T-helper 1 cell treated with Interleukin-12 subunit alpha and Interleukin-12 subunit beta and Interleukin-4 antibody, amounts not matched to agents 30 μg/mL and 1 μg/mL, for 36 hours (primary cell): ENCODE data around the gene HEPACAM.

ENCODE experiments used
- H3K27ac Mint-ChIP-seq: one replicate; pipeline ENCODE4 v1.8.0; 2021; ENCODE audit warnings: mild to moderate bottlenecking, mixed read lengths
- H3K27me3 Mint-ChIP-seq: one replicate; pipeline ENCODE4 v1.8.0; 2021; ENCODE audit warnings: low read depth, mixed read lengths
- H3K36me3 Mint-ChIP-seq: one replicate; pipeline ENCODE4 v1.8.0; 2021; ENCODE audit warnings: low read depth, mixed read lengths
- H3K4me1 Mint-ChIP-seq: one replicate; pipeline ENCODE4 v1.8.0; 2021; ENCODE audit warnings: low read depth, mixed read lengths
- H3K4me3 Mint-ChIP-seq: one replicate; pipeline ENCODE4 v1.8.0; 2021; ENCODE audit warnings: mild to moderate bottlenecking, moderate library complexity, mixed read lengths
- H3K9me3 Mint-ChIP-seq: one replicate; pipeline ENCODE4 v1.8.0; 2021; ENCODE audit warnings: mixed read lengths

HEPACAM gene

DNA sequence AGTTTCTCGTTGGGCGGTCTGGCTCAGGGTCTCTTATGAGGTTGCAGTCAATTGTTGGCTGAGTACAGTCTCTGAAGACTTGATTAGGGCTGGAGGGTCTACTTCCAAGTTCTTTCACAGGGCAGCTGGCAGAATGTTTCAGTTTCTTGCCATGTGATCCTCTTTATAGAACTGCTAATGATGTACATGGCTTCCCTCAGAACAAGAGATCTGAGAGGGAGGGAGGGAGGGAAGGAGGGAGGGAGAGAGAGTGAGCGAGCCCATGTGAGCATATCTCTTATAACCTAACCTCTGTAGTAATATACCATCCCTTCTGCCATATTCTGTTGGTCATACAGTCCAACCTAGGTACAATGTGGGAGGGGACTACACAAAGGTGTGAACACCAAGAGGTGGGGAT is 15.5 kb upstream of the HEPACAM start:
- Mint-ChIP-seq H3K36me3 (peaks cover 15% of the 10 kb centered on the region), H3K27ac (no peak overlapping the region), H3K27me3 (no peaks in the 10 kb centered on the region), H3K4me1 (peaks cover 9% of the 10 kb centered on the region), H3K9me3 (peaks cover 12% of the 10 kb centered on the region), H3K4me3 (no peak overlapping the region)

DNA sequence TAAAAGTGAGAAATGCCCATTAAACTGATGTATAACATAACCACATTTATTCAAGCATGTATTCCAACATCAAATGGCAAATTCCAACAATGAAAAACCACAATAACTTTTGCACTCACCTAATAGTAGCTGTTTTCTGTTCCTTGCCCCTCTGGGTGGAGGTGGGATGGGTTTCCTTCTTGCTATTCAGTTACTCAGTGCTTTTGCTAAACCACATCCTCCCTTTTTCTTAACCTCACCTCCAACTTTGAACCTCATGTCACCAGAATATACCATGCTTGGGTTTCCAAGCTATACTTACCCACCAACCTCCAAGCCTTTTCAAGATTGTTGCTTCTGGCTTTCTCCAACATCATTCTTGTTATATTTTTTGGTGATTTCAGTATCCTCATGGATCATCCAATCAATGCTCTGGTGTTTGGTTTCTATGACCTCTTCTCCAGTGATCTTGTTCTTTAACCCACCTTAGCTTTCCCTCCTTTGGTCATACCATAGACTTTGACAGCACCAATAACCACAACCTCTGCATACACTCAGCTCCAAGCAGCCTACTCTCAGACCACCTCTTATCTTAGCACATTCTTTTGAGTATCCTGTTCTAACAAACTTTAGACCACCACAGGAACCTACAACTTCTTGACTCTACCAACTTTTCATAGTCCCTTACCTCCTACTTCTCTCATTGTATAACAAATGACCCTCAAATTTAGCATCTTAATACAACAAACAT is 14.9 kb upstream of the HEPACAM start:
- H3K27me3 Mint-ChIP-seq: no peaks in the 10 kb centered on the region
- peaks cover 12% of the 10 kb centered on the region for H3K9me3 Mint-ChIP-seq
- H3K36me3 Mint-ChIP-seq: peaks cover 17% of the 10 kb centered on the region
- H3K4me1 Mint-ChIP-seq: peaks cover 8% of the 10 kb centered on the region
- H3K27ac Mint-ChIP-seq: no peak overlapping the region
- H3K4me3 Mint-ChIP-seq: no peak overlapping the region

DNA sequence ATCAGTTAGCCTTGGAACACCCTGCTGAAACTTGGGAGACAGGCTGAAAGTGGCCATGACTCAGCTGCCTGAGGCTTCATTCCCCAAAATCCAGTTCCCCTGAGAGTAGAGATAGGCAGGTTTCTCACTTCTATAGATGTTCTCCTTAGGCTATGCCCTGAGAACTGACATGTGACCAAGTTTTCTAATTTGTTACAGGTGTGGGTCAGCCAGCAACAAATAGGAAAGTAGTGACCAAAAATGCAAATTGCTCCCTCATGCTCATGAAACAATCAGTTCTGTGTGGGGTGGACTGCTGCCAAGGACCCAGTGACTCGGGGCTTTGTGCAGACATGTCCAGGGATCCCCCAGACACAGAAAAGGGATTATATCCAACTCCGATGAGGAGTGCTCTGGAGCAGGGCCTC is 10.9 kb upstream of the HEPACAM start:
- Mint-ChIP-seq H3K4me1 (peaks cover 7% of the 10 kb centered on the region), H3K9me3 (peaks cover 12% of the 10 kb centered on the region), H3K27me3 (no peaks in the 10 kb centered on the region), H3K36me3 (peaks cover 17% of the 10 kb centered on the region), H3K4me3 (no peak overlapping the region), H3K27ac (no peak overlapping the region)

DNA sequence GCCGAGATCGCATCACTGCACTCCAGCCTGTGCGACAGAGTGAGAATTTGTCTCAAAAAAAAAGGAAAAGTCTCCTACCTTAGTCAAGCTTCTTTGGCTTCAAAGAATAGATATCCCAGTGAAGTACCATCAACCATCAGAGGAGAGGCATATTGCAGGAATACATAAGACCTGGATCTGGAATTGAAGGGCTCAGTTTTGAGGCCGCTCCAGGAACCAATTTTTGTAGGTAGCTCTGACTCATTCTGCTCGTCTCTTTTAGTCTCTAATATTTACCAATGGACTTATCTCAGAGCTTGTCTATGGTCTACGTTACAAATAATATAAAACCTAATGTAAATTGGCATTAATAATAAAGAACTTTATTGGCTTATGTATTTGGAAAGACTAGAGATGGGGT is 10.0 kb upstream of the HEPACAM start:
- Mint-ChIP-seq H3K9me3 (peaks cover 12% of the 10 kb centered on the region), H3K27ac (no peak overlapping the region), H3K4me3 (no peak overlapping the region), H3K27me3 (no peaks in the 10 kb centered on the region), H3K36me3 (peaks cover 17% of the 10 kb centered on the region), H3K4me1 (peaks cover 7% of the 10 kb centered on the region)

DNA sequence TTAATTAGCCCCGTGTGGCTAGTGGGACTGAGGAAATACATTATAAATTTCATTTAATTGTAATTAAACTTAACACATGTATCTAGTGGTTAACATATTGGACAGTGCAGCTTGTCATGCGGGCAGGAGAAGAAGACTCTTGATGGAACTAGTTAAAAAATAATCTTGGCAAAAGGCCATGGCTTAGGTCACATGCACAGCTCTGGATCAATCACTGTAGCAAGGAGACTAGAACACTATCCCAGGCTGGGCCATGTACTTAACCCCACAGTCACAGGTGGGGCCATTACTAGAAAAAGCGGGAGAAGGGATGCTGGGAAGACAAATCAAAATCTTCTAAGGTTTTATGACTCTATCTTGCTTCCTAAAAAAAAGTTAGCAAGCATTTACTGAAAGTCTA is 8.7 kb upstream of the HEPACAM start:
- peaks cover 5% of the 10 kb centered on the region for H3K27me3 Mint-ChIP-seq
- peaks cover 4% of the 10 kb centered on the region for H3K4me1 Mint-ChIP-seq
- no peak overlapping the region for H3K4me3 Mint-ChIP-seq
- H3K27ac Mint-ChIP-seq: no peak overlapping the region
- peaks cover 14% of the 10 kb centered on the region for H3K36me3 Mint-ChIP-seq
- peaks cover 12% of the 10 kb centered on the region for H3K9me3 Mint-ChIP-seq

DNA sequence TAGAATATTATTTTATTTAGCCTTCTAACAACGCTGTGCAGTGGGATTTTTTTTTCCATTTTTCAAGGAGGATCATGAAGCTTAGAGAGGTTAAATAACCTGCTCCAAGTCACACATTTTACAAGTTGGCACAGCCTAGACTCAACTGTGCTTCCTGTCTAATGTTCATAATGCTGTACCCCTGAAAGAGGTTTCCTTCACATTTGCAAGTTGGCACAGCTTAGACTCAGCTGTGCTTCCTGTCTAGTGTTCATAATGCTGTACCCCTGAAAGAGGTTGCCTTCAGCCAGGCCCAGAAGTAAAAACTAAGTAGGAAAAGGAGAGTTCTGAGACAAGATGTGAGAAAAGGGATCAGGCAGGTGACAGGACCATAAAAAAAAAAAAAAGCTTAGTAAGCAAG is 7.9 kb upstream of the HEPACAM start:
- H3K27ac Mint-ChIP-seq: no peak overlapping the region
- H3K27me3 Mint-ChIP-seq: peaks cover 5% of the 10 kb centered on the region
- H3K9me3 Mint-ChIP-seq: peaks cover 11% of the 10 kb centered on the region
- peaks cover 12% of the 10 kb centered on the region for H3K36me3 Mint-ChIP-seq
- H3K4me3 Mint-ChIP-seq: no peak overlapping the region
- peaks cover 3% of the 10 kb centered on the region for H3K4me1 Mint-ChIP-seq

DNA sequence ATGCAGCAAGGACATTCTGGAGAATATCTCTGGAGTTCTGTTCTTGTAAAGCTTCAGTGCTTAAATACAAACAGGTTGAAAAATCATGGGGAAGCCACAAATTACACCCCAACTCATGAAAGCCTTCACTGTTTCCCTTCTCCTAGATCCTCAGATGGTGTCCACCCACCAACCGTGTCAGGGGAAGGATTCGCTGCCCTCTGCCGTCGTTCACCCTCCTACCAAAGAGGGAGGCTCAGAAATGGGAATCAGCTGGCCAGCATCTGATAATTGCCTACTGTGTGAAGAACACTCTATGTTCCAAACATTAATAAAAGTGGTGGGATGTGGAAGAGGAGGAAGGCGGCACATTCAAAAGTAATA is 7.4 kb upstream of the HEPACAM start:
- H3K27me3 Mint-ChIP-seq: peaks cover 7% of the 10 kb centered on the region
- peaks cover 2% of the 10 kb centered on the region for H3K4me1 Mint-ChIP-seq
- no peak overlapping the region for H3K4me3 Mint-ChIP-seq
- peaks cover 7% of the 10 kb centered on the region for H3K36me3 Mint-ChIP-seq
- peaks cover 6% of the 10 kb centered on the region for H3K9me3 Mint-ChIP-seq
- H3K27ac Mint-ChIP-seq: no peak overlapping the region

DNA sequence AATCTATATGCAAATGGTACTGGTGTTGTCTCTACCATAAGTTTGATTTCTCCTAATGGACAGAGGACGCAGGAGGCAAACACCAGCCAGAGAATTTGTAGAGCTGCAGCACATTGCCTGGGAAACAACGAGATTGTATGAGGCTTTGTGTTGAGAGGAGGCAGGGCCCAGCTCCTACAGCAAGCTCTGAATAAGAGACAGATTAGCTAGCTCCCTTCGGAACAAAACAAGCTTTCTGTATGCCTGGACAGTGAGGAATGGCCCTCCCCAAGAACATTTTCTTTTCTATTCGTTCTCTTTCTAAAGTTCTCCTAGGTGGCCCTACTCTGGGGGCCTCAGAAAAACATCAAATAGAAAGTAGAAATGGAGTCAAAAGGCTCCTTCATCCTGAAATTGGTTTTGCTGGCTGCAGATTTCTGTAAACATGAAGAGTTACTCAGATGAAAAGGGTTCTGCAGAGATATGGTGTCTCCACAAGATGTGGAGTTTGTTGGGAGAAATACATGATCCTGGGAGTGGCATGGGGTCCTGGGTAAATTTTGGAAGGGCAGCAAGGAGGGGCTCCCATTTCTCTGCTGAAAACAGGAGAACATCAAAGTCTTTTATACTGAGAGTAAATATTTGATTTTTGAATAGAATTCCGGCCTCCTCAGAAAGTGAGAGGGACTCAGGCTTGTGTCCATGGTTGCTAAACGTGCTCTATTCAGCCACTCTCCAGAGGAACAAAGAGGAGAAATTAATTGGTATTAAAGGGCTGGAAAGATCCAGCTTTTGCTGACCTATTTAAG is 6.8 kb upstream of the HEPACAM start:
- Mint-ChIP-seq H3K4me1 (peaks cover 2% of the 10 kb centered on the region), H3K4me3 (no peak overlapping the region), H3K27ac (no peak overlapping the region), H3K27me3 (peaks cover 10% of the 10 kb centered on the region), H3K36me3 (peaks cover 3% of the 10 kb centered on the region), H3K9me3 (no peaks in the 10 kb centered on the region)

DNA sequence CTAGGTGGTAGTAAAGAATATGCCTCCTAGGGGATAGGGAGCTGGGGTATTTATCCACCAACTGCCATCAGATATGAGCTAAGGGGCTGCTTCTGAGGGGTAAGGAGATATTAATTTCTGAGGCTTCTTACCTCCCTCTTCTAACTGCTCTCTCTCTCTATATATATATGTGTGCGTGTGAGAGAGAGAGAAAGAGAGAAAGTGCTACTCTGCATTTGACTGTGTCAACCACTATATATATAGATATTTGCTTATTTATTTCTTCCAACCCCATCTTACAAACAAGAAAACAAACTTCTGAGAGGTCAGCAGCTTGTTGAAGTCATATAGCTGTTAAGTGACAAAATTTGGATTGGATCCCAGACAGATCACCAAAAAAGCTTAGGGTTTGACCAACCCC is 5.9 kb upstream of the HEPACAM start:
- H3K4me3 Mint-ChIP-seq: no peak overlapping the region
- H3K27ac Mint-ChIP-seq: no peak overlapping the region
- H3K9me3 Mint-ChIP-seq: no peaks in the 10 kb centered on the region
- H3K36me3 Mint-ChIP-seq: peaks cover 3% of the 10 kb centered on the region
- peaks cover 2% of the 10 kb centered on the region for H3K4me1 Mint-ChIP-seq
- peaks cover 16% of the 10 kb centered on the region for H3K27me3 Mint-ChIP-seq

DNA sequence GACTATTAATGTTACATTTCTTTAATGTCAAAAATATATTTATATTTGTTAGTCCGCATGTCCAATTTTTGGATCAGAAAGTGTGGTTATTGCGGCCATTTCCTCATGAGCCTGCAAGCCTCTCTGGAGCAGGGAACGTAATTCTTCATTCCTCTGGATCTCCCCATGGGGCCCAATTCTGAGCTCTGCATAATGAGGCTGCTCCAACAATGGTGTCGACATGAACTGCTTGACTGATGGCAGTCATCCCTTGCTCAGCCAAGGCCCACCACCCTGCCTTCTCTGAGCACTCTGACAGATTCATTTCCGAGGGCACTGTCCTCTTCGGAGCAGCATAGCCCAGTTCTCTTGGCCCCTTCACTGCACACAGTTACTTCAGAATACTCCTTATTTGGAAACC is 3.1 kb upstream of the HEPACAM start:
- Mint-ChIP-seq H3K9me3 (no peaks in the 10 kb centered on the region), H3K27me3 (peaks cover 21% of the 10 kb centered on the region), H3K36me3 (no peaks in the 10 kb centered on the region), H3K4me1 (peaks cover 2% of the 10 kb centered on the region), H3K4me3 (no peak overlapping the region), H3K27ac (no peak overlapping the region)

DNA sequence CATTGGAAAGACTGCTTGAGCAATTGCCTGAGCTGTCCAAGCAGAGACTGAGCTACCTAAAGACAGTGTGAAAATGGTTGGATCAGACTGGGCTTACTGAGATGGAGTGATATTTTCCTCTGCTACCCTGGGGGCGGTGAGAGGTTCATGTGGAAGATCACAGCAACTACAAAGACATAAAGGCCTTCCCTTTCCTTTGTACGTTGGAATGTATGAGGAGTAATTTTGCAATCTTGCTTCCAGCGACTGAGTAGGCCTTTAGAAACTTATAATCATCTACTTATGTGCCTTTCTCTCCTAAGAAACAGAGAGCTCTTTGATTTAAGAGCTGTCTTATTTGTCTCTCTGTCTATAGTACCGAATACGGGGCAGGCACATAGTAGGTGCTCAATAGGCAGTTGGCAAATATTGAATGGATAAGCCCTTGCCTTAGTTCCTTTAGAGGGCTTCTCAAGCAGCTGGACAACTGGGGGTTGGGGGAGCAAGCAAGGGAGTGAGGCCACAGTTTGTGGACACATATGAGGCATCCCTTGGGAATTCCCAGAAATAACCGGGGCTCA is 2.4 kb upstream of the HEPACAM start:
- Mint-ChIP-seq H3K27ac (no peak overlapping the region), H3K4me3 (no peak overlapping the region), H3K27me3 (peaks cover 21% of the 10 kb centered on the region), H3K4me1 (no peaks in the 10 kb centered on the region), H3K36me3 (no peaks in the 10 kb centered on the region), H3K9me3 (no peaks in the 10 kb centered on the region)

DNA sequence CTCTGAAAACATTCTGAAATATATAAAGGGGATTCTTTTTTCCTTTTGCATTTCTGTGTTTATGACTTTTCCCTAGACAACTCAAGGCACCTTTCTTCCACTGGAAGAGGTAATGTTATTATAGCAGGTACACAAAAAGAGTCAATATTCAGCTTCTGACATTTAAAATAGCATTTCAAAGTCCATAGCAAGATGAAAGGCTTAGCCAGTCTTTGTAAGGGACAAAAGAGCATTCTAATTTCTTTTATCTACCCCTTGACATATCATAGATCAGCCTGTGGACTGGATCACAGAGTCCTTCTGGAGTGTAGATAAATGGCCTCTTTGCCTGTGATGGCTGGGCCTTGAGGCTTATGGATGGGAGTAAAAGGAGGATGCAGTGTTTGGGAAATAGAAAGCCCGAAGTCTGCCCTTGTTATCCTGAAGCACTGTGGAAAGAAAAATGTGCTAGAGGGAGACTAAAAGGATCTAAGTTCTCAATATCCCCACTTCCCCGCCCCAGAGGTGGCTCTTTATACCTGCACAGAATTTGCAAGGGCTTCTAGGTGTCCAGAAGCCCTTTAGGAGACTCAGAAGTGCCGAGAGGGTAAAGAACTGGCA is 1.6 kb upstream of the HEPACAM start:
- Mint-ChIP-seq H3K36me3 (no peaks in the 10 kb centered on the region), H3K4me1 (no peaks in the 10 kb centered on the region), H3K27me3 (peaks cover 21% of the 10 kb centered on the region), H3K27ac (no peak overlapping the region), H3K9me3 (no peaks in the 10 kb centered on the region), H3K4me3 (no peak overlapping the region)

DNA sequence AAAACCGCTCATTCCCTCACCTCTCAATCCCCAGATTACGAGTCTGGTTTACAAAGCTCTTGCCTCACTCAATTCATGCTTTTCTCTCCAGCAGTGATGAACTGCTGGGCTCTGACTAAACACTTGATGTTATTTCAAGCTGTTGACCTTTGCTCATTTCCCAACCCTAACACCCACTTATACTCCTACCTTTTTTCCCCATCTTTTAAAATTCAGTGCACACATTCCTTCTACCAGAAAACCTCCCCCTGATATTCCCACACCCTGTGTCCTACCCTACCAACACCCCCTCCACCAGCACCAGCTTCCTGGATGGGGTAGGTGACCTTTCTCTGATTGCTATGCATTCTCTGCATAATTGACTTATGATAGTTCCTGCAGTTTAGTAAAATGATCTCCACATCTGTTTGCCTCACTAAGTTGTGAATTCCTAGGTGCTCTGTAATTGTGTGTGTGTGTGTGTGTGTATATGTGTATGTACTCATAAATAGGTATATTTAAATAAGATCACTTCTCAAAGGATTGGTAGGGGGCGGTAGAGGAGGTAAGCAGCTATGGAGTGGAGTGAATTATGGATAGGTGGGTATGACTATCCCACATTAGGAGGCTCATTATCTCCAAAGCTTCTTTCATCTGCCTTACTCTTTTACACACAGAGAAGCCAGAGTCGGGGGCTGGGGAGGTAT is 842 bp downstream of the HEPACAM start:
- Mint-ChIP-seq H3K9me3 (no peaks in the 10 kb centered on the region), H3K4me3 (no peak overlapping the region), H3K36me3 (no peaks in the 10 kb centered on the region), H3K27me3 (peaks cover 17% of the 10 kb centered on the region), H3K4me1 (peaks cover 5% of the 10 kb centered on the region), H3K27ac (no peak overlapping the region)

DNA sequence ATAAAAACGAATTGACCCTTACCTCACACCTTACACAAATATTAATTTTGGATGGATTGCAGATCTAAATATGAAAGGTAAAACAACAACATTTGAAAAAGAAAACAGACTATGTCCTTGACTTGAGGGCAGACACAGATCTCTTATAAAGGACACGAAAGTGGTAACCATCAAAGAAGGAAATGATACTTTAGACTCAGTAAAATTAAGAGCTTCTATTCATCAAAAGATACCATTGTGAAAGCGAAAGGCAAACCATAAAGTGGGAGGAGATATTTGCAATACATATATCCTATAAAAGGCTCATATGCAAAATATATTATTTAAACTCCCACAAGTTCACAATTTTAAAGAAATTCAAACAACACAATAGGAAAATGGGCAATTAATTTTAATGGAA is 5.0 kb downstream of the HEPACAM start:
- Mint-ChIP-seq H3K27me3 (no peaks in the 10 kb centered on the region), H3K9me3 (no peaks in the 10 kb centered on the region), H3K36me3 (no peaks in the 10 kb centered on the region), H3K4me3 (no peak overlapping the region), H3K27ac (peak overlapping the region; percentile 16), H3K4me1 (peaks cover 5% of the 10 kb centered on the region)
